ENCODE data around the gene PRKCH. TPM values are rescaled to one million over a fixed set of nuclear protein-coding genes. Genes with fewer than 3 reads are reported as not detected.

The PRKCH gene
- total and polyA plus RNA-seq, 2 of the 13 experiments (the other 11 are each of a cell fraction or from before 2014, with no cell fraction given), result 0.48 to 1.3 TPM

DNA sequence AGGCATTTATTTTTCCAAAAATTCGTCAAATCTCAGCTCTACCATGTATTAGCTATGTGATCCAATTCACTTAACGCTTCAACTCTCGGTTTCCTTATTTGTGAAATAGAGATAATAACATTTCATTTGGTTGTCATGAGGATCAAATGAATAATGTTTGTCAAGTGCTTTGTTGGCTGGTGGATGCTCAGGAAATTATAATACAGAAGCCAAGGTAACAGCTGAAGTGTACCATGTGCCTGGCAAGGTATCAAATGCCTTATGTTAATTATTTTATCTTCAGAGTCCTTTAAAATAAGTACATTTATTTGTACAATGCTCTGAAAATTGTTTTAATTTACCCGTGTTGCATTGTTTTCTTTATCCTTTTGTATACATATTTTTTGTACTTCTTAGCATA lies 6.1 kb upstream of the PRKCH start:
- CTCF ChIA-PET (ENCODE audit: low intra/inter-chr PET ratio, low total read pairs), result no interaction called here
- H3K79me2 ChIP-seq (ENCODE audit: insufficient read depth, low read length), result no peaks in the 10 kb centered on the region
- H2AFZ ChIP-seq (ENCODE audit: low read length), result no peak overlapping the region
- H4K20me1 ChIP-seq (ENCODE audit: insufficient read depth, low read length), result no peaks in the 10 kb centered on the region
- no peak overlapping the region for H3K9ac ChIP-seq (ENCODE audit: insufficient read depth, low read depth, low read length)
- no peaks in the 10 kb centered on the region for H3K4me1 ChIP-seq (ENCODE audit: insufficient read depth, low read length)
- no peaks in the 10 kb centered on the region; a peak in 1 of 5 replicates for H3K27me3 ChIP-seq (ENCODE audit: control insufficient read depth in 1 of 2, insufficient read depth in 2 of 2, low read length in 2 of 2)
- H3K9me3 ChIP-seq (ENCODE audit: low read length), result peaks cover 12% of the 10 kb centered on the region; the same call in 1 of the 2 replicates
- 1% methylated on average over 4 of the region's 4 CpGs for WGBS (ENCODE audit: low lambda C conversion rate)
- POLR2A ChIA-PET, result no interaction called here
- H3K27ac ChIP-seq (ENCODE audit: extremely low read length, insufficient read depth, low read length), result no peak overlapping the region
- intact Hi-C loops (cut with micrococcal nuclease; ENCODE audit: unreplicated experiment), result no loop called here
- no peak overlapping the region for H3K4me3 ChIP-seq (replicated peaks in 1 of 3; ENCODE audit: insufficient read depth in 1 of 3, low read depth in 2 of 3, low read length in 3 of 3)
- H3K4me2 ChIP-seq (ENCODE audit: low read depth, low read length), result no peak overlapping the region
- no TSS peak for BruUV-seq (replicated peaks)
- DNase-seq (ENCODE audit: low spot score), result no peak
- ATAC-seq, result no peak
- in situ Hi-C loops (cut with HindIII; ENCODE audit: extremely low pct_ligation_motif_present, low pct_unique_long_range_greater_than_20kb), result no loop called here
- TF ChIP-seq FOXP1 (IDR thresholded peaks at IDR 0.05) (no peak), FOXP1 (CRISPR knock-in tag; IDR thresholded peaks at IDR 0.05) (no peak), FIP1L1 (IDR thresholded peaks at IDR 0.05; ENCODE audit: borderline replicate concordance, insufficient read depth, low read depth, low read length) (no peak), ATF1 (CRISPR knock-in tag; IDR thresholded peaks at IDR 0.05) (no peak), LCORL (IDR thresholded peaks at IDR 0.05) (no peak), LCORL (CRISPR knock-in tag; IDR thresholded peaks at IDR 0.05) (no peak), BCL3 (CRISPR knock-in tag; IDR thresholded peaks at IDR 0.05) (no peak), MAF1 (CRISPR knock-in tag; IDR thresholded peaks at IDR 0.05; ENCODE audit: borderline replicate concordance) (no peak), ZNF557 (CRISPR knock-in tag; IDR thresholded peaks at IDR 0.05) (no peak), BRD4 (CRISPR knock-in tag; IDR thresholded peaks at IDR 0.05) (no peak), ZNF30 (CRISPR knock-in tag; IDR thresholded peaks at IDR 0.05) (no peak), ZNF251 (CRISPR knock-in tag; IDR thresholded peaks at IDR 0.05) (no peak), PAX8 (CRISPR knock-in tag; IDR thresholded peaks at IDR 0.05; ENCODE audit: borderline replicate concordance) (no peak), ZNF260 (CRISPR knock-in tag; IDR thresholded peaks at IDR 0.05; ENCODE audit: borderline replicate concordance, low read depth) (no peak)
- TF ChIP-seq, protein P1, sequence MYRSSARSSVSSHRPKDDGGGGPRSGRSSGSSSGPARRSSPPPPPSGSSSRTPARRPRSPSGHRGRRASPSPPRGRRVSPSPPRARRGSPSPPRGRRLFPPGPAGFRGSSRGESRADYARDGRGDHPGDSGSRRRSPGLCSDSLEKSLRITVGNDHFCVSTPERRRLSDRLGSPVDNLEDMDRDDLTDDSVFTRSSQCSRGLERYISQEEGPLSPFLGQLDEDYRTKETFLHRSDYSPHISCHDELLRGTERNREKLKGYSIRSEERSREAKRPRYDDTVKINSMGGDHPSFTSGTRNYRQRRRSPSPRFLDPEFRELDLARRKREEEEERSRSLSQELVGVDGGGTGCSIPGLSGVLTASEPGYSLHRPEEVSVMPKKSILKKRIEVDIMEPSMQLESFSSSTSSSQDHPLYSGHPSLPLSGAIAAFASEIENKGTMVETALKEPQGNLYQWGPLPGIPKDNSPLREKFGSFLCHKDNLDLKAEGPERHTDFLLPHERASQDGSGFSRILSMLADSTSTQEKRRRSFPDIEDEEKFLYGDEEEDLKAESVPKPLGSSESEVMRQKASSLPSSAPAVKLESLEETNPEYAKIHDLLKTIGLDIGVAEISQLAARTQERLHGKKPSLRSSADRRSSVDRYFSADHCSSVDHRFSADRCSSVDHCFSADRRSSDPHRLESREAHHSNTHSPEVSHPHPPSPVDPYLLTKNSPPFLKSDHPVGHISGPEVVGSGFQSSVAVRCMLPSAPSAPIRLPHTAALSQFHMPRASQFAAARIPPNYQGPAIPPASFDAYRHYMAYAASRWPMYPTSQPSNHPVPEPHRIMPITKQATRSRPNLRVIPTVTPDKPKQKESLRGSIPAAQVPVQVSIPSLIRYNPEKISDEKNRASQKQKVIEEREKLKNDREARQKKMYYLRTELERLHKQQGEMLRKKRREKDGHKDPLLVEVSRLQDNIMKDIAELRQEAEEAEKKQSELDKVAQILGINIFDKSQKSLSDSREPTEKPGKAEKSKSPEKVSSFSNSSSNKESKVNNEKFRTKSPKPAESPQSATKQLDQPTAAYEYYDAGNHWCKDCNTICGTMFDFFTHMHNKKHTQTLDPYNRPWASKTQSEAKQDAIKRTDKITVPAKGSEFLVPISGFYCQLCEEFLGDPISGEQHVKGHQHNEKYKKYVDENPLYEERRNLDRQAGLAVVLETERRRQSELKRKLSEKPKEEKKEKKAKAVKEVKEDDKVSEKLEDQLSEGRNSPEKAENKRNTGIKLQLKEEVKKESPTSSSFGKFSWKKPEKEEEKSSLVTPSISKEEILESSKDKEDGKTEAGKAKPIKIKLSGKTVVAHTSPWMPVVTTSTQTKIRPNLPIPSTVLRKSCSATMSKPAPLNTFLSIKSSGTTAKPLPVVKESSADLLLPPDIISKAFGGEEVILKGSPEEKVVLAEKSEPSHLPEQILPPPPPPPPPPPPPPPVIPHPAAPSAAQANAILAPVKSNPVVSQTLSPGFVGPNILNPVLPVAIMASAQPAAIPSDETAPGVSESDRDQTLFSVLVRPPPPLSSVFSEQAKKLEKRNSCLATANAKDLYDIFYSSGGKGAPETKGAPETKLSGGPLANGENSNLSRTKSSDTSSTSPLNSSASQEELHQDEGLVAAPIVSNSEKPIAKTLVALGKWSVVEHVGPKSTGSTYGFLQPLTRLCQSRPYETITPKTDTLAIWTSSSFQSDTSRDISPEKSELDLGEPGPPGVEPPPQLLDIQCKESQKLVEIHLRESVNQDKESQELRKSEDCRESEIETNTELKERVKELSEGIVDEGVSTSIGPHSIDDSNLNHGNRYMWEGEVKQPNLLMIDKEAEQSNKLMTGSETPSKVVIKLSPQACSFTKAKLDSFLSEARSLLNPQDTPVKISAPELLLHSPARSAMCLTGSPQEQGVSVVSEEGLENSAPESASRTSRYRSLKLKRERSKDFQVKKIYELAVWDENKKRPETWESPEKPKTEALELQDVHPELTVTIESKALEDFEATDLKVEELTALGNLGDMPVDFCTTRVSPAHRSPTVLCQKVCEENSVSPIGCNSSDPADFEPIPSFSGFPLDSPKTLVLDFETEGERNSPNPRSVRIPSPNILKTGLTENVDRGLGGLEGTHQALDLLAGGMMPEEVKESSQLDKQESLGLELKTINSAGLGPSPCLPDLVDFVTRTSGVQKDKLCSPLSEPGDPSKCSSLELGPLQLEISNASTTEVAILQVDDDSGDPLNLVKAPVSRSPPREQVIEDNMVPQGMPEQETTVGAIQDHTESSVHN (CRISPR knock-in tag; IDR thresholded peaks at IDR 0.05), result no peak
- no peak for FAIRE-seq
- no peaks in the 10 kb centered on the region for H3K36me3 ChIP-seq (replicated peaks in 1 of 2; ENCODE audit: control insufficient read depth in 1 of 2, insufficient read depth in 2 of 2, low read length in 2 of 2)
